Superior temporal gyrus (tissue), 1 donor: ENCODE results near the gene PKD2L1.
A peak's percentile ranks its signal among the peaks of the same experiment; 100 is the strongest.
"Not testable (repeated sequence)": the region's sequence is repeated elsewhere in the genome, so short reads cannot be mapped to it uniquely, and the experiment has no call there.

Experiments used
- DNase-seq: peaks from one replicate; pipeline ENCODE4 v3.0.0-alpha.2; 2016; ENCODE audit errors: extremely low spot score

PKD2L1 gene

DNA sequence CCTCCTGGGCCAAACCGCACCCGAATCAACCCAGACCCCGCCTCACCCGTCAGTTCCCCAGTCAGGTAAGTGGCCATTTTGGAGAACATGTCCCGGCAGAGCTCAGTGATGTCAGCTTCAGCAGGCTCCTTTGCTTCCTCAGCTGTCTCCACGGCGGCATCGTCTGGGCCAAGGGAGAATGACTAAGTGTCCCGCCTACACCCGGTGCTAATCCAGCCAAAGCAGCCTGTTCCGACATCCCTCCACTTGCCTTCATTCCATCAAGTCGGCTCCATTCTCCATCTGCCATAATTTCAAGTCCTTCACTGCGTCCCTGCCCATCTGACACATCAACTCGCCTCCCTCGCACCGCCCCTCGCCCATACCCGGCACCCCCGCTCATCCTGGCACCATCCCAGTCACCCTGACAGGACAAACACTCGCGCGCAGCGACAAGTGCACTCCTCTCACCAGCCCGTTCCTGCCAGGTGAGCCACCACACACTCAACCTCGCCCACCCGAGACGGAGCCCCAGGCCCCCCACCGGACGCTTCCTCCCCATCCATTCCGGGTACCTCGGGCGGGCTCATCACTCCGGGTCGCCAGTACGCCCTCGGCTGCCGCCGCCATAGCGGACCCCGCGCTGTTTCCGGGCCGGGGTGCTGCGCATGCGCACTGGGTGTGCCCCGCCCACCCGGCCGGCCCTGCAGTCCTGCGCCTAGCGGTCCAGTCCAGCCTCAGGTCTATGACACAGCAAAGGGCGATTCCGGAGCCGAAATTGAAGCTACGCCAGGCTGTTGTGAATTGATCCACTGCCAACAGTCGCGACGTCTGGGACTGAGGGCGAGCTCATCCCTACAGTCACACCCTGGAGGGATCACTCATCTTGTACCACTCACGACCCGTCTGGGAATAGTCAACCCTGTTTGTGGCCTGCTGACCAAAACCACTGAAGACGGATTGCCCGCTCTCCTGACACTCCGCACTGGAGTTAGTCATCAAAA, 43.7 kb downstream of the PKD2L1 start, which contains the start of gene BLOC1S2:
Gene BLOC1S2 (minus strand): TSS at position 630 of the 983 bp plus-strand sequence. CDS start 21 bp downstream, at position 609.
- peak; percentile 90 for DNase-seq

DNA sequence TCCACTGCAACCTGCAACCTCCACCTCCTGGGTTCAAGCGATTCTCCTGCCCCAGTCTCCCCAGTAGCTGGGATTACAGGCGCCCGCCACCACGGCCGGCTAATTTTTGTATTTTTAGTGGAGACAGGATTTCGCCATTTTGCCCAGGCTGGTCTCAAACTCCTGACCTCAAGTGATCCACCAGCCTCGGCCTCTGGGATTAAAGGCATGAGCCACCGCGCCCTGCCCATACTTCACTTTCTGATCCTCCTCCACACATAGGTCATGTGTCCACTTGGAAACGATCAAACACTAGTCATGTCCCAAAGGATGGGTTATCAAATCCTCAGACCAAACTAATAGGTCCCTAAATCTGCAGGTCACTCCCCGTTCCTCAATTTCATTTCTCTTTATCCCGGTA, 44.7 kb downstream of the PKD2L1 start:
- DNase-seq = not testable (repeated sequence)

DNA sequence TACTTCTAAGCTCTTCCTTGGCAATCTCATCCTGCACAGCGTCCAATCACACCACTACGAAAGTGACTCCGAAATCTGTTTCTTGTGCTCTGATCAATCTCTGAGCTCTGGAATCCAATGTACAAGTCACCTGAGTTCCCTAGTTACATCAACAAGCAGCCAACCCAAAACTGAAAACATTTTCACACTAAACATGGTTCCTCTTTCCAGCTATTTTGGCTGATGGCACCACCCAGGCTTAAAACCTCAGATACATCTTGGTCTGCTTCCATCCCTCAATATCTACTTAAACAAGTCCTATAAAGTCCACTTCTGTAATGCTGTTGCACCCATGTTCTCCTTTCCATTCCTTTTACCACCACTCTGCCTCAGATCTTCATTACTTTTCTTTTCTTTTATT, 47.1 kb downstream of the PKD2L1 start:
- DNase-seq = no peak

DNA sequence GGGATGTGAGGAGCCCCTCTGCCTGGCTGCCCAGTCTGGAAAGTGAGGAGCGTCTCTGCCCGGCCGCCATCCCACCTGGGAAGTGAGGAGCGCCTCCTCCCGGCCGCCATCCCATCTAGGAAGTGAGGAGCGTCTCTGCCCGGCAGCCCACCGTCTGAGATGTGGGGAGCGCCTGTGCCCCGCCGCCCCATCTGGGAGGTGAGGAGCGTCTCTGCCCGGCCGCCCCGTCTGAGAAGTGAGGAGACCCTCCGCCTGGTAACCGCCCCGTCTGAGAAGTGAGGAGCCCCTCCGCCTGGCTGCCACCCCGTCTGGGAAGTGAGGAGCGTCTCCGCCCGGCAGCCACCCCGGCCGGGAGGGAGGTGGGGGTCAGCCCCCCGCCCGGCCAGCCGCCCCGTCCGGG, 53.1 kb downstream of the PKD2L1 start:
- DNase-seq = not testable (repeated sequence)

DNA sequence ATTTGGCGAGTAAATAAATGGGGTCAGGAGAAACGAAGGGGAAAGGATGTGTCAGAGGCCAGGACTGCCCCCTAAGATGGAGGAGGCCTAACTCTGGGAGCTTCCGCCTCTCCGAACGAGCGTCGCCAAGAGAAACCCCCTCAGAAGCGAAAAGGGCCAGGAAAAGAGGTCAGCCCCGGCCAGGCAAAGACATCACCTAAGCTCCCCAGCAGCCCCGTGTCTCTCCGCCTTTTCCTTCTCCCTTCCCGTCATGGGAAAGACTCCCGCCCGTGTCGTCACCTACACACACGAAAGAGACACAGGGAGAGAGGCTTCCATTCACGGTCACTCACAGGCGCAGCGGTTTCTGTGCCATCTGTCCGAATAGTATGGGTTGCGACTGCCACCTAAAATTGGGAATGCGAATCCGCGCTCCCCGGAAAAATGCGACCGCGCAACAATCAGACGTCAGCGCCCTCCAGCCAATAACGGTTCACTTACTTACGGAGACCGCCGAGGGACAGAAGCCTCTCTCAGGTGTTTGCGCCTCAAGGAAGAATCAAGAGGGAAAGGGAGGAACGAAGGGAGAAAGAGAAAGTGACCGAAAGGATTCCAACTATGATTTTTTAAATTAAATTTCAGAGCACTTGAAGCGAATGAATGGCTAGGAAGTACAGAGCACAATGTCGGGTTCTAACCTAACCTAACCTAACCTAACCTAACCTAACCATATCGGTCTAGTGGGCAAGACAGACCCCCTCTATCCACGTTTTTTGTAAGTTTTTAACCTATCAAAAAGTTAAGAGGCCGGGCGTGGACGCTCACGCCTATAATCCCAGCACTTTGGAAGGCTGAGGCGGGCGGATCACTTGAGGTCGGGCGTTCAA, 62.6 kb downstream of the PKD2L1 start, which contains the start of gene CWF19L1:
Gene CWF19L1 (minus strand): TSS at position 400 of the 866 bp plus-strand sequence. CDS start 45 bp downstream, at position 355.
- peak; percentile 91 for DNase-seq

DNA sequence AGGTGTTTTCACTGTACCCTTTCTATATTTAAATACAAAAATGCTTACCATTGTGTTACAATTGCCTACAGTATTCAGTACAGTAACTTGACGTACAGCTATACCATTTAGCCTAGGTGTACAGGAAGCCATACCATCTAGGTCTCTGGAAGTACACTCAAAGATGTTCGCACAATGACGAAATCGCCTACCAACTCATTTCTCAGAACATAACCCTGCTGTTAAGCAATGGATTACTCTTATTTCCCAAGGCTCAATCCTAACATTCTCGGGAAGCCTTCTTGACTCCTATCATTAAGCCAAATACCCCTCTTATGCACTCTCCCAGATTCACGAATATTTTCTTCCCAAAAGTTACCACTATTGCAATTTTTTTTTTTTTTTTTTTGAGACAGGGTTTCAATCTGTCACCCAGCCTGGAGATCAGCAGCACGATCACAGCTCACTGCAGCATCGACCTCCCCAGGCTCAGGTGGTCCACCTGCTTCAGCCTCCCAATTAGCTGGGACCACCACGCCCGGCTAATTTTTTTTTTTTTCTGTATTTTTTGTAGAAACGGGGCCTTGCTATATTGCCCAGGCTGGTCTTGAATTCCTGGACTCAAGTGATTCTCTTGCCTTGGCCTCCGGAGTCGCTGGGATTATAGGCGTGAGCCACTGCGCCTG, 64.1 kb downstream of the PKD2L1 start:
- DNase-seq = no peak

DNA sequence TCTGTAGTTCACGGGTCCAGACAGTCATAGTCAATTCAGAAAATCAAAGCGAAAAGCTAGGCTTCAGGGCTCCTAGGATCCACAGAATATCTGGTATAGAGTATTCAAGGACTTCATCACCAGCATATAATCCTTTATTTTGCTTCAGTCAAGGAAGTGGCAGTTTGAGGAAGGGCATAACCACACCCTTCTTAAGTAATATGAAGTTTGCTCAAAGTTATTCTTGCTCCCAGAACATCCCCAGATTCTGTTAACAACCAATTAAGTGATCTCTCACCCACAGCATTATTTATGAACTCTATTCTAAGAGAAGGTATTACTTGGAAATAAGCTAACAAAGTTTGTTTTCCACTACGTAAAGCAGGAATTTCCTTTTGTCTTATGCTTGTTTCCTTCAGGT, 75.8 kb downstream of the PKD2L1 start:
- DNase-seq = no peak

DNA sequence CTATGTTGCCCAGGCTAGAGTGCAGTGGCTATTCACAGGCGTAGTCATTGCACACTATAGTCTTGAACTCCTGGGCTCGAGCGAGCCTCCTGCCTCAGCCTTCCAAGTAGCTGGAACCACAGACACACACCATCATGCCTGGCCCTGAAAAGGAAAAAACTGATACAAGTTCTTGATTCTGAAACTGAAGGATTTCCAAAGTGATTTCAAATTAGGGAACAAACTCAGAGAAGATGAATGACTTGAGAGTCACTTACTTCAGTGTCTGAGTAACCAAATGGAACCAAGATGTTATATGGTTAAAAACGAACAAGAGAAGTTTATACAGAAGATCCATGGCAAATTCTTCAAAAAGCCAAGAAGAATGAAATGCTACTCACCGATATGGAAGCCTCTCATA, 77.0 kb downstream of the PKD2L1 start:
- no peak for DNase-seq

DNA sequence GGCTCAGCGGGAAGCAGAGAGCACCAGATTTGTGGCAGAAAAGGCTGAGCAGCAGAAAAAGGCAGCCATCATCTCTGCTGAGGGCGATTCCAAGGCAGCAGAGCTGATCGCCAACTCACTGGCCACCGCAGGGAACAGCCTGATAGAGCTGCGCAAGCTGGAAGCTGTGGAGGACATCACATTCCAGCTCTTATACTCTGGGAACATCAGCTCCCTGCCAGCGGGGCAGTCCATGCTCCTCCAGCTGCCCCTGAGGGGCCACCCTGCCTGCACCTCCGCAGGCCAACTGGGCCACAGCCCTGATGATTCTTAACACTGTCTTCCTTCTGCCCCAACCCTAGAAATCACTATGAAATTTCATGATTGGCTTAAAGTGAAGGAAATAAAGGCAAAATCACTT, 81.2 kb downstream of the PKD2L1 start:
- DNase-seq = no peak

DNA sequence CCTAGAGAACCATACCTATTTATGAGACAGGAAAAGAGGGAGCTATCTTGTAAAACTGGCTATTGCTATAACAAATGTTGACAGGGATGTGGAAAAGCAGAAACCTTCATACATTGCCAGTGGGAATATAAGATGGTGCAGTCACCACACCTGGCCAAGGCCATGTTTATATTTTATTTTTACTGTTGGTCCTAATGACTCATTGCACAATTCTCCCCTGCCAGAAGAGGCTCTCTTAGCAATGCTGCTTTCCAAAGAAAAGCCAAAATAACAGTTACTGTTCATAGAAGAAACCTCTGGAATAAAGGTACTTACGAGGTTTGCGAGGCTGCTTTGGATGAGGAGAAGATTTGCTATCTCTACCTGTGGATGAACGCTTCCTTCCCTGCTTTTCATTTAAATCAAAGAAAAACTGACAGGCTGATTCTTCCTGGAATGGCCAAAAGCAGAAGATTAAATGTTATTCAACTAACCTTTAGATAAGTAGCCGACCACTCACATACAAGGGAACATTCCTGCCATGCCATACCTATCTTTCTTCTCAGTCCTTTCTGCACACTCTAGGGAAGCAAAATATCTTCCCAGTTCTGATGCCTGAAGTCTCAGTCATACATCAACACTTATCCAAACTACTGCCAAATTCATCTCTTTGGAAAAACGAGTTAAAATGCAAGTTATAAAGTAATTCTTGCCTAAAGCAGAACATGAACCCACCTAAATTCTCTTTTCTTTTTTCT, 84.4 kb downstream of the PKD2L1 start:
- no peak for DNase-seq

DNA sequence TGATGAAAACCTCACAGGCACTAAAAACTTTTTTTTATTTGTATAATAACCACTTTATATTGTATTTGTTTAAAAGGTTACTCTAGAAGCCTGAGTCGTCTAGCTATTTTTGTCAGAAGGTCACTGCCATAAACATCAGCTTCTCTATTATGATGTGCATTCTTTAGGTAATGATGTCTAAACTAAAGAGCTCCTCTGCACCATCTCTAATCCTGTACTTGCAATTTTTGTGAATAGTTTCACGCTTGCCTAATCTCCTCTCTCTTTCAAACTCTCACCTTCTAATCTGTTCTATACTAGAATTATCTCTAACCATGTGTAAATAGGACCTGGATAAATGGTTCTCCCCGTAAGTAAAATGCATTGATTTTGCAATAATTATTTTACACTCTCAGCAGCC, 90.2 kb downstream of the PKD2L1 start:
- no peak for DNase-seq

DNA sequence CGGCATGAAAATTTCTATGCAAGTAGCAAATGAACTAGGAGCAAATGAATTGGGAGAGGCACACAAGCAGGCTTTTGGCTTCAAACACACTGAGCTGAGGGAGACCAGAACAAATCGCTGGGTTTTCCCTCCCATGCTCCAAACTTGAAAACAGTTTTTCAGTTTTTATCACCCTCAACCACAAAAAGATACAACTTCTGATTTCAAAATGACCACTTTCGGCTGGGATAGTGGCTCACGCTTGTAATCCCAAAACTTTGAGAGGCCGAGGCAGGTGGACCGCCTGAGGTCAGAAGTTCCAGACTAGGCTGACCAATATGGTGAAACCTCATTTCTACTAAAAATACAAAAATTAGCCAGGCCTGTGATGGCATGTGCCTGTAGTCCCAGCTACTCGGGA, 91.6 kb downstream of the PKD2L1 start:
- no peak for DNase-seq
